Stimulated activated CD4-positive, alpha-beta T cell treated with anti-CD3 and anti-CD28 coated beads, Interleukin-12 subunit alpha, Interleukin-12 subunit beta, amount 100 ng/mL, for 24 hours (primary cell): ENCODE data around the gene GKN2.

Source experiments
- DNase-seq, 2 experiments: peaks; one replicate each; pipeline ENCODE4 v3.0.0-alpha.2; 2020; ENCODE audit warnings: low read depth in 2 of 2

The GKN2 gene

GRCh38 chr2:68952887-68953521, at the start of gene GKN2:
TSS of gene GKN2 (minus strand) at chr2:68952893. CDS start at chr2:68952861, 32 bp downstream.
- no peak for DNase-seq

- no peak for DNase-seq
These were observed 49.2 kb upstream of the GKN2 start for GRCh38 chr2:69001879-69002278.

- DNase-seq: no peak
These were observed 44.7 kb upstream of the GKN2 start for GRCh38 chr2:68997401-68997800.

GRCh38 chr2:68995916-68996315, 43.2 kb upstream of the GKN2 start:
- DNase-seq: no peak

- no peak for DNase-seq
These were observed 42.2 kb upstream of the GKN2 start for GRCh38 chr2:68994864-68995263.

GRCh38 chr2:68993660-68994059, 41.0 kb upstream of the GKN2 start:
- DNase-seq: no peak

- no peak for DNase-seq
These were observed 40.2 kb upstream of the GKN2 start for GRCh38 chr2:68992933-68993332.

GRCh38 chr2:68992341-68992740, 39.6 kb upstream of the GKN2 start:
- DNase-seq: no peak

- DNase-seq: no peak
These were observed 36.3 kb upstream of the GKN2 start for GRCh38 chr2:68989035-68989434.

GRCh38 chr2:68987021-68987503, 34.4 kb upstream of the GKN2 start:
- DNase-seq: no peak

GRCh38 chr2:68980956-68981355, 28.3 kb upstream of the GKN2 start:
- DNase-seq: no peak

- no peak for DNase-seq
These were observed 25.4 kb upstream of the GKN2 start for GRCh38 chr2:68978098-68978497.

GRCh38 chr2:68977453-68977852, 24.8 kb upstream of the GKN2 start:
- DNase-seq: no peak

- no peak for DNase-seq
These were observed 23.2 kb upstream of the GKN2 start for GRCh38 chr2:68975844-68976243.

GRCh38 chr2:68974946-68975665, 22.4 kb upstream of the GKN2 start:
- no peak for DNase-seq

- DNase-seq: no peak
These were observed 21.6 kb upstream of the GKN2 start, which contains the start of gene GKN1 for GRCh38 chr2:68974251-68974650. TSS of gene GKN1 (plus strand) at chr2:68974636. CDS start at chr2:68974678, 42 bp downstream.

- no peak for DNase-seq
These were observed 19.0 kb upstream of the GKN2 start for GRCh38 chr2:68971591-68972231.

GRCh38 chr2:68970566-68971265, 18.0 kb upstream of the GKN2 start:
- no peak for DNase-seq

- no peak for DNase-seq
These were observed 17.2 kb upstream of the GKN2 start for GRCh38 chr2:68969736-68970490.

- no peak for DNase-seq
These were observed 15.5 kb upstream of the GKN2 start for GRCh38 chr2:68968221-68968620.

GRCh38 chr2:68964282-68964681, 11.6 kb upstream of the GKN2 start:
- no peak for DNase-seq
